Measurements from ENCODE around the gene PIGX.
"Not testable (repeated sequence)": the region's sequence is repeated elsewhere in the genome, so short reads cannot be mapped to it uniquely, and the experiment has no call there.

The PIGX gene

GRCh38 chr3:196706731-196707130, 5.4 kb upstream of the PIGX start:
- FAIRE-seq: no peak

GRCh38 chr3:196707566-196707965, 4.6 kb upstream of the PIGX start:
- FAIRE-seq: no peak

GRCh38 chr3:196708467-196708866, 3.7 kb upstream of the PIGX start:
- FAIRE-seq: no peak

- FAIRE-seq: no peak
Observed at GRCh38 chr3:196712514-196713413, 587 bp downstream of the PIGX start.

- not testable (repeated sequence) for FAIRE-seq
Observed at GRCh38 chr3:196717162-196717561, 5.0 kb downstream of the PIGX start.

GRCh38 chr3:196721097-196721496, 8.9 kb downstream of the PIGX start:
- no peak for FAIRE-seq

- no peak for FAIRE-seq
Observed at GRCh38 chr3:196726788-196727675, 14.9 kb downstream of the PIGX start.

GRCh38 chr3:196735751-196736150, 23.6 kb downstream of the PIGX start:
- FAIRE-seq: no peak

GRCh38 chr3:196736670-196737374, 24.6 kb downstream of the PIGX start:
- no peak for FAIRE-seq

GRCh38 chr3:196737655-196738054, 25.5 kb downstream of the PIGX start:
- FAIRE-seq: no peak

- FAIRE-seq: no peak
Observed at GRCh38 chr3:196739671-196740480, 27.7 kb downstream of the PIGX start, which contains the start of gene PAK2. TSS of gene PAK2 (plus strand) at chr3:196739857. CDS start at chr3:196782647, 42,790 bp downstream.

GRCh38 chr3:196740481-196741248, 28.5 kb downstream of the PIGX start:
- FAIRE-seq: no peak

- FAIRE-seq: no peak
Observed at GRCh38 chr3:196741249-196741889, 29.2 kb downstream of the PIGX start.

GRCh38 chr3:196743569-196743968, 31.4 kb downstream of the PIGX start:
- not testable (repeated sequence) for FAIRE-seq

- FAIRE-seq: no peak
Observed at GRCh38 chr3:196749125-196749524, 36.9 kb downstream of the PIGX start.

- no peak for FAIRE-seq
Observed at GRCh38 chr3:196753201-196753600, 41.0 kb downstream of the PIGX start.

- FAIRE-seq: no peak
Observed at GRCh38 chr3:196754091-196754981, 42.2 kb downstream of the PIGX start.

- FAIRE-seq: no peak
Observed at GRCh38 chr3:196756732-196757131, 44.6 kb downstream of the PIGX start.

- no peak for FAIRE-seq
Observed at GRCh38 chr3:196757876-196758739, 45.9 kb downstream of the PIGX start.
